Naive B cell (primary cell): ENCODE measurements around the gene NDRG3. TPM values are rescaled to one million over a fixed set of nuclear protein-coding genes. Genes with fewer than 3 reads are reported as not detected.
"Not testable (repeated sequence)": the region's sequence is repeated elsewhere in the genome, so short reads cannot be mapped to it uniquely, and the experiment has no call there.

ENCODE experiments used
- ATAC-seq, 2 donors: fragments of 150-1000 bp; cut with Tn5 transposase; 2 replicates each; pipeline ENCODE4 v1.10.0; 2021; ENCODE audit warnings: low read depth in 2 of 2, mild to moderate bottlenecking in 2 of 2, moderate library complexity in 2 of 2
- DNase-seq: peaks from one replicate; pipeline ENCODE4 v3.0.0; 2022
- H3K27ac Mint-ChIP-seq, 6 donors: one replicate each; pipeline ENCODE4 v1.8.0; 2020 to 2022; ENCODE audit warnings: mild to moderate bottlenecking in 6 of 6, mixed read lengths in 6 of 6, moderate library complexity in 5 of 6, inconsistent platforms in 2 of 6
- H3K27me3 Mint-ChIP-seq, 3 donors: one replicate each; pipeline ENCODE4 v1.8.0; 2021 to 2022; ENCODE audit warnings: mixed read lengths in 3 of 3, mild to moderate bottlenecking in 1 of 3
- H3K36me3 Mint-ChIP-seq, 2 donors: one replicate each; pipeline ENCODE4 v1.8.0; 2020 to 2022; ENCODE audit warnings: mixed read lengths in 2 of 2, inconsistent platforms in 1 of 2, mild to moderate bottlenecking in 1 of 2
- H3K4me1 Mint-ChIP-seq, 3 donors: one replicate each; pipeline ENCODE4 v1.8.0; 2020 to 2022; ENCODE audit warnings: mixed read lengths in 3 of 3, inconsistent platforms in 1 of 3, mild to moderate bottlenecking in 1 of 3, moderate library complexity in 1 of 3
- H3K4me3 Mint-ChIP-seq, 8 donors: one replicate each; pipeline ENCODE4 v1.8.0; 2020 to 2022; ENCODE audit warnings: mild to moderate bottlenecking in 8 of 8, mixed read lengths in 8 of 8, moderate library complexity in 8 of 8, inconsistent platforms in 2 of 8
- H3K9me3 Mint-ChIP-seq, 7 donors: one replicate each; pipeline ENCODE4 v1.8.0; 2020 to 2022; ENCODE audit warnings: mixed read lengths in 7 of 7, mild to moderate bottlenecking in 5 of 7, inconsistent platforms in 2 of 7, moderate library complexity in 1 of 7
- polyA plus RNA-seq, 6 donors: library from polyadenylated mRNA; unstranded; fragments of 300-500 nt; fragmentation: Illumina TruSeq; gene quantifications; one replicate each; pipeline ENCODE4 v1.2.3, GENCODE V29; 2021; ENCODE audit warnings: low read depth in 6 of 6

NDRG3 gene
- polyA plus RNA-seq, 6 donors from 2014 or later, result 45.1 to 70.3 (median 51.2) TPM

DNA sequence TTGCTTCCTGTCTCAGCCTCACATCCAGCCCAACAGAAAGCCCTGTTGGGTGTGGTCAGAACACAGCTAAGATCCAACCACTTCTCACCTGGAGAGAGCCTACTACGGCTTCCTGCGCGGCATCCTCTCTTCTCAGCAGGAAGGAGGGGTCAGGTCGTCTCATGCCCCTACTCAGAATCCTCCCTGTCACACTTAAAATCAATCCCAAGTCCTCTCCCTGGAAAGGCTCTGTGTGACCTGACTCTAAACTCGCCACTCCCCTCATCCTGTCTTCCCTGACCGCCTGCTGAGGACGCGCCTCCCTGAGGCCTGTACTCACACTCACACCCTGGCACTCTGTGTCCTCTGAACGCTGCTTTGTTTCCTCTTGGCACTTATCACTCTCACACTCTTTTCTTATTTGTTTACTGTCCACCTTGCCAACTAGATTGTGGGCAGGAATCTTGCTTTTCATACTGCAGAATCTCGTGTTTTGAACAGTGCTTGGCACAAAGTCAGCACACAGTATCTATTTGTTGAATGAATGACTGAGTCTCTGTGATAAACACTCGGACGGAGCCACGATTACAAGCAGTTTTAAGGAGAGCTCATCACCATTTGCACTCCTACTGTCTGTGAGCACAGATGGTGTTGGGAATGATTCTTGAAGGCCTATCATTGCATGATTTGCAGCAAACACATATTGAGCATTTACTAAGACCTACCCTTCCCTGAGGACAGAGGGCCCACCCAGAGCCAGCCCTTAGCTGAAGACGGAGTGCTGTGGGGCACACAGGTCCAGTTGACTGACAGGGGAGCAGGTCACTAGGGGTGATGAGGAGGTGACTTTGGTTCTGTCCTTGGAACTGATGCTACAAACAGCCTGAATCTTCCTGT is 121.6 kb downstream of the NDRG3 start:
- H3K4me3 Mint-ChIP-seq, result no peak overlapping the region
- no peaks in the 10 kb centered on the region for H3K9me3 Mint-ChIP-seq
- H3K27ac Mint-ChIP-seq, result peak overlapping the region in 3 of 6 donors; percentile 19 to 86 (median 84)
- H3K36me3 Mint-ChIP-seq, result no peaks in the 10 kb centered on the region
- no peaks in the 10 kb centered on the region for H3K27me3 Mint-ChIP-seq
- DNase-seq (no peak), ATAC-seq (no peak)
- H3K4me1 Mint-ChIP-seq, result peaks cover 0 to 5% (median 2%) of the 10 kb centered on the region in 3 donors

DNA sequence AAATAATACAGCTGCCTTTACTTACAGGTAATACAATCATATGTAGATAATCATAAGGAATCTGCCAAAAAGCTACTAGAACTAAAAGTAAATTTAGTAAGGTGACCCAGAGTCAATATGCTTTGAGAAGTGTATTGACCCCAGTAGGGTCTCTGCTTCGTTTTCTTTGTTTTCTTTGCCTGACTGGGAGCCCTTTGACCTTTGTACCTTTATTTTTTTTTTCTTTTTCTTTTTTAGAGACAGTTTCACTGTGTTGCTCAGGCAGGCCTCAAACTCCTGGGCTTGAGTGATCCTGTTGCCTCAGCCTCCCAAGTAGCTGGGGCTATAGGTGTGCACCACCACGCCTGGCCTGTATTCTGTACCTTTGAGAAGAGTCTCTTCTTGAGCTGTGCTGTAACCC is 122.4 kb downstream of the NDRG3 start:
- Mint-ChIP-seq H3K27me3 (no peaks in the 10 kb centered on the region), H3K27ac (no peak overlapping the region), H3K4me3 (no peak overlapping the region), H3K36me3 (no peaks in the 10 kb centered on the region), H3K4me1 (peaks cover 0 to 5% (median 0%) of the 10 kb centered on the region in 3 donors), H3K9me3 (no peaks in the 10 kb centered on the region)
- DNase-seq (no peak), ATAC-seq (no peak)

DNA sequence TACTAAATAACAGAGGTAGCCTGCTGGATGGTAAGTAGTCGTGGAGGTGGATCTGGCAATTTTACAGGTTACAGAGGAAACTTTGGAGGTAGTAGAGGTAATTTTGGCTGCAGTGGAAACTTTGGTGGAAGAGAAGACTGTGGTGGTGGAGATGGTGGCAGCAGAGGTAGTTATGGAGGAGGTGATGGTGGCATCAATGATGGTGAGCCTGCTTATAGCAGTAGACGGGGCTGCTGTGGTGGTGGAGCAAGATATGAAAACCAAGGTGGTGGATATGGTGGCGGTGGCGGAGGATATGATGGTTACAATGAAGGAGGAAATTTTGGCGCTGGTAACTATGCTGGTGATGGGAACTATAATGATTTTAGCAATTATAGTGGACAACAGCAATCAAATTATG is 125.0 kb downstream of the NDRG3 start:
- no peaks in the 10 kb centered on the region for H3K36me3 Mint-ChIP-seq
- no peaks in the 10 kb centered on the region for H3K9me3 Mint-ChIP-seq
- ATAC-seq (no peak), DNase-seq (no peak)
- H3K27ac Mint-ChIP-seq, result peak overlapping the region in 1 of 6 donors; percentile 78
- no peaks in the 10 kb centered on the region for H3K27me3 Mint-ChIP-seq
- H3K4me1 Mint-ChIP-seq, result no peaks in the 10 kb centered on the region
- no peak overlapping the region for H3K4me3 Mint-ChIP-seq

DNA sequence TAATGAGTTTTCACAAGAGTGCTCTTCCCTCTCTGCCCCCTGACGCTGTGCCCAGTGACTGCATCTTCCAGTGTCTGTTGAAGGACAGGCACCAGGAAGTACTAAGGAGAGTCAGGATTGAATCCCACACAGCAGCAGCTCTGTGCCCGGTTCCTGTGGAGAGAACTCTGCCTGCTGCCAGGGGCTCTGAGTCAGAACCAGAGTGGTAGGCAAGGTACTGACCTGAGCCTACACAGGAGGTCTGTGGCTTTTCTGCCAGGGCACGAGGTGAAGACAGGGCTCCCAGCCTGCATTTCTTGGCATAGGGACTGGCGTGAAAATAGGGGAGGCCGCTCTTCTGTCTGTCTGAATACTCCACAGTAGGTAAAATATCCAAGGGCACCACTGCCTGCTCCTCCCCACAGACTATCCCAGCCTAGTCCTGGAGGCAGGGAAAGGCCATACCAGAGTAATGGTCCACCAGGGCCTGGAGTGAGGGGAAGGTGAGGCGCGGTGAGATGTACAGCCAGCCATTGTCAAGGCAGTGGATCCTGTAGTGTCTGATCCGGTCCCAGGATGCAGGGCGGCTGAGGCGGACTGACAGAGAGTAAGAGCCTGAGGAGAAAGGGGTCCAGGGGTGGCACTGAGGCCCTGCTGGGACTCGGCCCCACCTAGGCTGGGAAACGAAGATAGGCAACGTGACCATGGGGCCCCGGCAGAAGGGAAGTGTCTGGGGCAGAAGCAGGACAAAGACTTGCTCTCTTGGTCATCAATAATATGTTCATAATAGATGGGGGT is 130.9 kb downstream of the NDRG3 start:
- H3K27ac Mint-ChIP-seq, result peak overlapping the region in 1 of 6 donors; percentile 44
- no peak overlapping the region for H3K4me3 Mint-ChIP-seq
- ATAC-seq, result no peak
- peaks cover 0 to 5% of the 10 kb centered on the region in 2 donors for H3K36me3 Mint-ChIP-seq
- no peaks in the 10 kb centered on the region for H3K27me3 Mint-ChIP-seq
- H3K4me1 Mint-ChIP-seq, result peaks cover 0 to 3% (median 3%) of the 10 kb centered on the region in 3 donors
- no peaks in the 10 kb centered on the region for H3K9me3 Mint-ChIP-seq
- no peak for DNase-seq

DNA sequence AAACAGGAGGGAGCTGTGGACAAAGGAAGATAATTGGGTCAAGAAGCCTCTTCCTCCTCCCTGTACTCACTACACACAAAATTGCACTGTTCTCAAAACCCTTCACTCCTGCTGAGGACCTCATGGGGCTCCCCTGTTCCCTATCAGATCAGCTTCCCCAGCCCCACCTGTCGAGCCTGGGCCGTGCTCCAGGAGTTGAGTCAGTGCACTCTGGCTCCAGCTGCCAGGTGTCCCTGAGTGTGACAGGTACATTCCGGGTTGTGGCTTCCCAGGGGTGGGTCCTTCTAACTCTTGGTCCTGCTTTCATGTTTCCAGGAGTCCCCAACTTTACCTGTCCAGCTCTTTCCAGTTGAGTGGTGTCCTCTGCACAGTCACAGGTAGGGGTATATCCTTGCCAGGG is 131.9 kb downstream of the NDRG3 start:
- Mint-ChIP-seq H3K27ac (no peak overlapping the region), H3K27me3 (no peaks in the 10 kb centered on the region), H3K36me3 (peaks cover 0 to 5% of the 10 kb centered on the region in 2 donors), H3K9me3 (no peaks in the 10 kb centered on the region), H3K4me3 (no peak overlapping the region), H3K4me1 (peaks cover 0 to 3% (median 3%) of the 10 kb centered on the region in 3 donors)
- no peak for DNase-seq
- ATAC-seq, result no peak

DNA sequence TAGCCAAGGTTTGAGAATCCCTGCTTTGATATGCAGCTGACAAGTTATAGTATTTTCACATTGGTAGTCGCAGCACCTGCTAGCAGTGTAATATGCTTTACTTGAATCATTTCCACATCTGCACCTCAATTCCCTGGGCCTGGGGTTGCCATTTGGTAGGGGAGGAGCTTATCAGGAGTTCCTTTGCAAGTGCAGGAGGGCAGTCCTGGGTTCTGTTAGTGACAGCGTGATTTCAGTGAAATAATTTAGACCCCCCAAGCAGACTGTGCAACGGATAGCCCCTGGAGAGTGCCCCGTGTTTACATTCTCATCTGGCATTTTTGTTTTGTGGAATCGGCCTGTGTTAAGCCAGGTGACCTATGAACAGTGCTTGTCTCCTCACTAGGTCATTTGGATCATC is 134.3 kb downstream of the NDRG3 start:
- ATAC-seq, result no peak
- H3K4me1 Mint-ChIP-seq, result peaks cover 11 to 17% (median 12%) of the 10 kb centered on the region in 3 donors
- no peaks in the 10 kb centered on the region for H3K27me3 Mint-ChIP-seq
- H3K9me3 Mint-ChIP-seq, result no peaks in the 10 kb centered on the region
- H3K27ac Mint-ChIP-seq, result peak overlapping the region in 1 of 6 donors; percentile 86
- no peak for DNase-seq
- H3K36me3 Mint-ChIP-seq, result peaks cover 0 to 5% of the 10 kb centered on the region in 2 donors
- H3K4me3 Mint-ChIP-seq, result no peak overlapping the region

DNA sequence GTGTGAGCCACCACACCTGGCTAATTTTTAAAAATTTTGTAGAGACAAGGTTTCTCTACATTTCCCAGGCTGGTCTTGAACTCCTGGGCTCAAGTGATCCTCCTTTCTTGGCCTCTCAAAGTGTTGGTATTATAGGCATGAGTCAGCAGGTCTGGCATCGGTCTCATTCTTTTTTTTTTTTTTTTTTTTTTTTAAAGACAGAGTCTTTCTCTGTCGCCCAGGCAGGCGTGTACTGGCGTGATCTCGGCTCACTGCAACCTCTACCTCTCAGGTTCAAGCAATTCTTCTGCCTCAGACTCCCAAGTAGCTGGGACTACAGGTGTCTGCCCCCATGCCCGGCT is 137.5 kb downstream of the NDRG3 start:
- Mint-ChIP-seq H3K4me1 (peaks cover 29 to 40% (median 36%) of the 10 kb centered on the region in 3 donors), H3K27ac (peak overlapping the region in 1 of 6 donors; percentile 78), H3K4me3 (peak overlapping the region in 2 of 8 donors; percentile 34 to 83)
- not testable (repeated sequence) for H3K36me3 Mint-ChIP-seq, H3K27me3 Mint-ChIP-seq, ATAC-seq, DNase-seq, H3K9me3 Mint-ChIP-seq

DNA sequence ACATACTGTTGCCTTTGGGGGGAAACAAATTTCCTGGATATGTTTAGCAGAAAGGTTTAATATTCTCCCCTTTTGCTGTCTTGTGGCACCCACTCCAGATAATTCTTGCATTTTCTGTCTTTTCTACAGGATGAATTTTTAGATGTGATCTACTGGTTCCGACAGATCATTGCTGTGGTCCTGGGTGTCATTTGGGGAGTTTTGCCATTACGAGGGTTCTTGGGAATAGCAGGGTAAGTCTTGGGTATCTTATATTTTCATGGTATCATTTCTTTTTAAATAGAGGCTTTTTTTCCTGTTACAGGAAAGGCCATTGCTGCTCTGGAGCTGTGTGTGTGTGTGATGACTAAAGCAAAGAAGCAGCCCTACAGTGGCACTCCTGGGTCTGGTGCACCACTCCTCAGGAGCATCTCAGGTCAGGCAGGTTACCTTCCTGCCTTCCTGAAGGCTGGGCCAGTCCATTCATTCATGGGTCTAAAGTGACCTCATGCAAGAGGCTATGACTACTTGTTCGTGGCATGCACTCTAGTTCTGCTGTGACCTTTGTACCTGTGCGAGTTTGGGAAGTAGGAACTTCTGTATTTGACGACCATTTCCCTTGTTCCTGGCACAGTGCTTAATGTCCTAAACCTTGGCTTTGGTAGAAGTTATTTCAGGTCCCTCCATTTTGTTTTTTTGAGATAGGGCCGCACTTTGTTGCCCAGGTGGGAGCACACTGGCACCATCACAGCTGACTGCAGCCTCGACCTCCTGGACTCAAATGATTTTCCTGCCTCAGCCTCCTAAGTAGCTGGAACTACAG is 138.1 kb downstream of the NDRG3 start:
- H3K4me3 Mint-ChIP-seq, result peak overlapping the region in 7 of 8 donors; percentile 82 to 97 (median 95)
- H3K4me1 Mint-ChIP-seq, result peaks cover 29 to 42% (median 38%) of the 10 kb centered on the region in 3 donors
- no peaks in the 10 kb centered on the region for H3K27me3 Mint-ChIP-seq
- peak overlapping the region in 4 of 6 donors; percentile 59 to 99 (median 78) for H3K27ac Mint-ChIP-seq
- DNase-seq (no peak), ATAC-seq (no peak)
- peaks cover 0 to 4% of the 10 kb centered on the region in 2 donors for H3K36me3 Mint-ChIP-seq
- H3K9me3 Mint-ChIP-seq, result no peaks in the 10 kb centered on the region

DNA sequence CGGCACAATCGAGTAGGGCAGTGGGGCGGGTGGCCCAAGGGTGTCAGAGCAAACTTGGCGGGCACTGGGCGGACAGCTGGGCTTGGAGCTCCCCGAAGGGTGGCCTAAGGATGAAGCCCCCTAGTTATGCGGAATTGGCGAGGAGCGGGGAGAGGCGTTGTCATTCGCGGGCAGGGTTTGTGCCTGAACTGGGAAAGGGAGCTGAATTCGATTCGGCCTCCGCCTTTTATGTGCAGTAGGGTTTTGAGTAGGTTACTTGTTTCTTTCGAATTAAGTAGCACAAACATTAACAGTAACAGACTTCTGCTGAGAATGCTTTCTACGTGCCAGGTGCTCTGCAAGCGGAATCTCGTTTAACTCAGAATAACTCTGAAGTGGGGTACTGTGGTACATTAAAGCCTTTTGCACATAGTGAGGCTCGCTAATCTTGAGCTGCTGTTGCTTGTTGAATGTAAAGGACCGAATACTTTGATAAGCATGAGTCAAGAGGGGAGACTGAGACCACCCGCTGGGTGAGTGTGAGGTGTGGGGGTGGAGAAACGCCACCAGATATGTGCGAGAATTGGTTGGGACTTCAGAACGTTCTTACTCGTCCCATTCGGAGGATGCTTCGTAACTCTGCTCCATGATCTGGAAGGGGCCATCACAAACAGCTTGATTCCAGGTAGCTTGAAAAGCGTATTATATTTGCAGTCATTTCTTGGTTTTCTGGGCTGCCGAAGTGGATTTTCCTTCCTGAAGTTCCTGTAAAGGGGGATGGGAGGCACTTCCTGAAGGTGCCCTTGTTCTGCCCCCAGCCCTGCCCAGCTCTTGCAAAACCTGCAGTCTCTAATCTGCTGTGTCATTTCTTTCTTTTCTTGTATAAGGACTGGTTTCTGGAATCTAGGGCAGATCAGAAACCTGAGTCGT is 139.5 kb downstream of the NDRG3 start:
- no peak for DNase-seq
- Mint-ChIP-seq H3K4me3 (peak overlapping the region; percentile 83 to 97 (median 95)), H3K36me3 (no peaks in the 10 kb centered on the region)

DNA sequence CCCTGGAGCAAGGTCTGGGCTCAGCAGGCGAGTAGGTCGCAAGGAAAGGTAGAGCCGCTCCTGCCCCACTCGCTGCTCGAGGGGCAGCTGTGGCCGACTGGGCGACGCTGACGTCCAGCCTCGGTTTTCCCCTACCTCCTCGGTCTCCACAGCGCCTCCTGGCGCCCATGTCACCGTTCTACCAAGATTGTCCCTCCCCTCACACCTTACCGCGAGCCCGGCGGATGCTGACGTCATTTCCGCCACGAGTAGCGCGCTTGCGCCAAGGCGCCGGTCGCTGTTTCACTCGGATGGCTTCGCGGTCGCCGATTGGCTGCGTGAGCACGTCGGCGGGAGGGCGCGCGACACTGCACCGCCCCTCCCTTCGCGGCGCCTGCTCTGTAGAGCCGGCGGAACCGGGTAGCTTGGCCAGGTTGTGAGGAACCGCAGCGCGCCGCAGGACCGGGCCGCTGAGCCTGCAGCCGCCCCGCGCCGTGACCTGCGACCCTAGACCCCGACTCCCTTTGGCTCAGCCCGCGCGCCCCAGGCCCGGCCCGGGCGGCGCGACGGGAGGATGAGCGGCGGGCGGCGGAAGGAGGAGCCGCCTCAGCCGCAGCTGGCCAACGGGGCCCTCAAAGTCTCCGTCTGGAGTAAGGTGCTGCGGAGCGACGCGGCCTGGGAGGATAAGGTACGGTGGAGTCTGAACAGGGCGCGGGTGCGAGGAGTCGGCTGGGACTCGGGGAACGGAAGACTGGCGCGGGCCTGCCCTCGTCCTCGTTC is 140.3 kb downstream of the NDRG3 start, which contains the start of gene RAB5IF:
Gene RAB5IF, plus strand, starts transcription at position 381 of the 759 bp plus-strand sequence. Its CDS starts 173 bp downstream, at position 554.
- H3K27ac Mint-ChIP-seq, result peak within 1 kb of the TSS; percentile 98 to 100 (median 99)

More for the DNA sequence above, 139.5 kb downstream of the NDRG3 start:
- no peaks in the 10 kb centered on the region for H3K9me3 Mint-ChIP-seq
- H3K27me3 Mint-ChIP-seq, result no peaks in the 10 kb centered on the region
- peaks cover 30 to 47% (median 43%) of the 10 kb centered on the region in 3 donors for H3K4me1 Mint-ChIP-seq
- ATAC-seq, result no peak
- peak overlapping the region; percentile 89 to 99 (median 97) for H3K27ac Mint-ChIP-seq

DNA sequence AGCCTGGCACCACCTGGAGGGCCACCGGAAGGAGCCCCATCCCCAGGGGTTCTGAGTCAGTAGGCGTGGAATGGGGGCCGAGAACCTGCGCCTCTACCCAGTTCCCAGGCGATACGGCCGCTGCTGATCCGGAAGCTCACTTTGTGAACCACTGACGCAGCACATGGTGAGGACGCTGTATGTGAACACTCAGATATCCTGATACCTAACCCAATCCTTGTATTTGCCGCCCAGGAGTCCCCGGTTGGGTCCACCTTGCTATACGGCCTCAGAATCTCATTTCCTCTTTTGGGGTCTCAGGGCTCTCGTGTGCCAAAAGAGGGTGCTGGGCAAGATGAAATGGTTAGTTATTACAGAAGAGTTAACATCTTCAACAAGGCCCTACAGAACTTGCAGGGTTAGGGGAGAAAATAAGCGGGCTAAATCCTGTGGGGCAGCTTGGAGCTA is 140.9 kb downstream of the NDRG3 start:
- peak overlapping the region; percentile 98 to 100 (median 99) for H3K27ac Mint-ChIP-seq
- H3K4me3 Mint-ChIP-seq, result peak overlapping the region; percentile 83 to 97 (median 95)

More for the DNA sequence above, 140.3 kb downstream of the NDRG3 start, which contains the start of gene RAB5IF:
- no peaks in the 10 kb centered on the region for H3K27me3 Mint-ChIP-seq
- ATAC-seq (peak; percentile 76 to 82), DNase-seq (peak; percentile 99)
- H3K4me3 Mint-ChIP-seq, result peak within 1 kb of the TSS; percentile 83 to 97 (median 95)
- no peaks in the 10 kb centered on the region for H3K36me3 Mint-ChIP-seq
- H3K4me1 Mint-ChIP-seq, result peaks cover 32 to 48% (median 46%) of the 10 kb centered on the region in 3 donors
- H3K9me3 Mint-ChIP-seq, result no peaks in the 10 kb centered on the region

More for the DNA sequence above, 140.9 kb downstream of the NDRG3 start:
- H3K27me3 Mint-ChIP-seq, result no peaks in the 10 kb centered on the region
- H3K36me3 Mint-ChIP-seq, result no peaks in the 10 kb centered on the region
- H3K4me1 Mint-ChIP-seq, result peaks cover 36 to 51% (median 50%) of the 10 kb centered on the region in 3 donors
- ATAC-seq (peak; percentile 56 to 60), DNase-seq (no peak)
- H3K9me3 Mint-ChIP-seq, result no peaks in the 10 kb centered on the region
